IPS DF 6.9 (cell line): ENCODE results near the gene FLT1.

Source experiments
- DNase-seq: peaks from one replicate; pipeline ENCODE4 v3.0.0-alpha.2; 2013; ENCODE audit warnings: low read depth, low spot score
- H3K27ac ChIP-seq: one replicate; pipeline ENCODE4 v1.5.1; 2013; ENCODE audit warnings: low read length, control low read depth
- H3K27me3 ChIP-seq: 2 replicates; pipeline ENCODE4 v1.6.1; 2013; ENCODE audit warnings: mild to moderate bottlenecking, low read length; ENCODE audit not compliant: control insufficient read depth, insufficient read depth
- H3K36me3 ChIP-seq: 2 replicates; pipeline ENCODE4 v1.6.1; 2013; ENCODE audit warnings: low read length; ENCODE audit not compliant: control insufficient read depth, insufficient read depth
- H3K4me1 ChIP-seq: 2 replicates; pipeline ENCODE4 v1.6.1; 2013; ENCODE audit warnings: low read length; ENCODE audit not compliant: control insufficient read depth, insufficient read depth
- H3K4me3 ChIP-seq: 2 replicates; pipeline ENCODE4 v1.5.1; 2013; ENCODE audit warnings: mild to moderate bottlenecking, low read length
- H3K9me3 ChIP-seq: 2 replicates; pipeline ENCODE4 v1.6.1; 2013; ENCODE audit warnings: low read length, inconsistent platforms; ENCODE audit not compliant: control insufficient read depth, insufficient read depth
- WGBS: extraction: QIAGEN DNeasy Blood & Tissue Kit; methylation state at CpG from one replicate; pipeline ENCODE4 v1.1.7; 2013; ENCODE audit warnings: mixed read lengths, missing lambda C conversion rate; ENCODE audit not compliant: insufficient read length, insufficient coverage; 5-methylcytosine and 5-hydroxymethylcytosine counted together

The FLT1 gene

GRCh38 chr13:28257305-28257704 lies 237.6 kb downstream of the FLT1 start:
- H3K4me1 ChIP-seq = no peaks in the 10 kb centered on the region
- WGBS = no CpG with 5 or more reads among the region's 4 CpGs
- no peaks in the 10 kb centered on the region for H3K36me3 ChIP-seq

GRCh38 chr13:28252547-28252946 lies 242.4 kb downstream of the FLT1 start:
- Histone ChIP-seq H3K9me3 (no peaks in the 10 kb centered on the region), H3K27me3 (no peaks in the 10 kb centered on the region; the same call in 1 of the 2 replicates), H3K36me3 (no peaks in the 10 kb centered on the region), H3K4me1 (no peaks in the 10 kb centered on the region), H3K27ac (no peak overlapping the region), H3K4me3 (no peak overlapping the region)
- no CpG with 5 or more reads among the region's 1 CpG for WGBS
- no peak for DNase-seq

More at GRCh38 chr13:28257305-28257704, 237.6 kb downstream of the FLT1 start:
- no peak for DNase-seq
- Histone ChIP-seq H3K9me3 (no peaks in the 10 kb centered on the region), H3K4me3 (no peak overlapping the region), H3K27me3 (no peaks in the 10 kb centered on the region), H3K27ac (no peak overlapping the region)

- H3K27ac ChIP-seq = no peak overlapping the region
- no peaks in the 10 kb centered on the region; the same call in 1 of the 2 replicates for H3K27me3 ChIP-seq
- H3K4me1 ChIP-seq = no peaks in the 10 kb centered on the region
- no peak overlapping the region for H3K4me3 ChIP-seq
- DNase-seq = no peak
- WGBS = no CpG with 5 or more reads among the region's 6 CpGs
- H3K9me3 ChIP-seq = no peaks in the 10 kb centered on the region
- no peaks in the 10 kb centered on the region for H3K36me3 ChIP-seq
Measured at GRCh38 chr13:28251466-28251865, 243.5 kb downstream of the FLT1 start.

- Histone ChIP-seq H3K27ac (no peak overlapping the region), H3K27me3 (no peaks in the 10 kb centered on the region; the same call in 1 of the 2 replicates), H3K9me3 (no peaks in the 10 kb centered on the region), H3K4me3 (no peak overlapping the region), H3K4me1 (no peaks in the 10 kb centered on the region), H3K36me3 (no peaks in the 10 kb centered on the region)
- no CpG with 5 or more reads among the region's 10 CpGs for WGBS
- DNase-seq = no peak
Measured at GRCh38 chr13:28250542-28250941, 244.4 kb downstream of the FLT1 start.
